ENCODE results near the gene RAB3B.

Gene RAB3B

DNA sequence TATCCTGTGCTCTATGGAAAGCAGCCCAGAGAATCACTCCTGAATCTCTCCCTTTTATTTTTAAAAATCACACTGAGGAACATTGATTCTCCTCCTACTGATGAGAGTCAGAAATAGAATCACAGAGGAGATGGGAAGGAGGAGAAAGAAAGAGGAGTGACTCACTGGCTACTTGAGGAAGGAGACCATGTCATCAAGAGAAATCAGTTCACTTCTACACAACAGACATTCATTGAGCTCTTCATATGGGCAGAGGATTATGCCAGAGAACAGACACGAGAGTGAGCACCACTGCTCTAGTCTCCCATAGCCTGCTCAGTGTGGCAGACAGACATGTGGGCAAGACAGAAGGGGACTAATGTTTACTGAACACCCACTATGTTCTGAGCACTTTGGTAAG, 44.2 kb downstream of the RAB3B start:
- DNase-seq (ENCODE audit: insufficient read length, low spot score) (no peak), FAIRE-seq (no peak)
- TF ChIP-seq, protein P1, sequence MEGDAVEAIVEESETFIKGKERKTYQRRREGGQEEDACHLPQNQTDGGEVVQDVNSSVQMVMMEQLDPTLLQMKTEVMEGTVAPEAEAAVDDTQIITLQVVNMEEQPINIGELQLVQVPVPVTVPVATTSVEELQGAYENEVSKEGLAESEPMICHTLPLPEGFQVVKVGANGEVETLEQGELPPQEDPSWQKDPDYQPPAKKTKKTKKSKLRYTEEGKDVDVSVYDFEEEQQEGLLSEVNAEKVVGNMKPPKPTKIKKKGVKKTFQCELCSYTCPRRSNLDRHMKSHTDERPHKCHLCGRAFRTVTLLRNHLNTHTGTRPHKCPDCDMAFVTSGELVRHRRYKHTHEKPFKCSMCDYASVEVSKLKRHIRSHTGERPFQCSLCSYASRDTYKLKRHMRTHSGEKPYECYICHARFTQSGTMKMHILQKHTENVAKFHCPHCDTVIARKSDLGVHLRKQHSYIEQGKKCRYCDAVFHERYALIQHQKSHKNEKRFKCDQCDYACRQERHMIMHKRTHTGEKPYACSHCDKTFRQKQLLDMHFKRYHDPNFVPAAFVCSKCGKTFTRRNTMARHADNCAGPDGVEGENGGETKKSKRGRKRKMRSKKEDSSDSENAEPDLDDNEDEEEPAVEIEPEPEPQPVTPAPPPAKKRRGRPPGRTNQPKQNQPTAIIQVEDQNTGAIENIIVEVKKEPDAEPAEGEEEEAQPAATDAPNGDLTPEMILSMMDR (IDR thresholded peaks at IDR 0.05; ENCODE audit: insufficient read depth, missing control alignments): no peak

DNA sequence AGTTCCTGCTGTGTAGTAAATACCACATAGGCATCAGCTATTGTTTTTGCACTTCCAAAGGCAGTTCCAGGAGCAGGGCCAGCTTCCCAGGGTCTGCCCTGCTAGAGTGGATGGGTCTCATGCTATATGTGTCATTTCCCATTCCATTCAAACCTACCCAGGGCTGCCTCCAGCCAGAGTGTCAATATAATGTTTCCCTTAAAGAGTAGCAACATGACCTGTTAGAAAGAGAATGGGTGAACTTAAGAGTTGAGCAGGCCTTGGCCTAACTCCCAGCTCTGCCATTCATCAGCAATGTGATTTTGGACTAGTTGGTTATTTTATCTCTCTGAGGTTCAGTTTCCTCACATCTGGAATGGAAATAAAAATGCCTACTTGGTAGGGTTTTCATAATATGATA, 44.9 kb downstream of the RAB3B start:
- DNase-seq (ENCODE audit: insufficient read length, low spot score): no peak
- no peak for FAIRE-seq
- TF ChIP-seq, protein P1 (IDR thresholded peaks at IDR 0.05; ENCODE audit: insufficient read depth, missing control alignments): no peak

DNA sequence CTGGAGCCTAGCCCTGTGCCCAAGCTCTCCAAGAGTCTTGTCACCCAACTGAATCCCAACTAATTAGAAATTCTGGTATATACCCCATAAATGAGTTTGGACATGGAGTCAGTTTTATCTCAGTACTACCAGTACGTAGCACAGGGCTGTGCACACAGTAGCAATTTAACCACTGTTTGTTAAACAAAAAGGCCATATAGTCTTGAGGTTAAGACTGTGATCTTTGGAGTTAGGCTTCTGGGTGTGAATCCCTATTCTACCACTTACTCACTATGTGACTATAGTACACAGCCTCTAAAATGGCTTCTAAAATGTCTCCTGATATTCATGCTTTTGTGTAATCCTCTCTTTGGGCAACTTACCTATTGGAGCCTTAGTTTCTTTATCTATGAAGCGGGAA, 48.2 kb downstream of the RAB3B start:
- DNase-seq (ENCODE audit: insufficient read length, low spot score): no peak
- TF ChIP-seq, protein P1 (IDR thresholded peaks at IDR 0.05; ENCODE audit: insufficient read depth, missing control alignments): no peak
- FAIRE-seq: no peak

DNA sequence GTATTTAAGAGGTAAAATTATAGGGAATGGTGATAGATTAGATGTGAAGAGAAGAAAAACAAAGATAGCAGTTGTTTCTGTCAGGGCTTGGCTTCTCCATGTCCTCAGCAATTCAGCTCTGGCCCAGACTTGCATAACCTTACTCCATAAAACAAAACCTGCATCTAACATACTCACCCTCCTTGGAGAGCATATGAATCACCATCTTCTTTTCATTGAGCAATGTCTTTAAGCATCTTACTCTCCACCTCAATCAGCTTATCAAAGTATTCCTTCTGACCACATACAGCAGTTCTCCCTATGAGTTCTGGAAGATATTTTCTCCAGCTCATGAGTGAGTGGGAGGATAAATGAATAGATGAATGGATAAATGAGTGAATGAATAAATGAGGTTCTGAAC, 49.0 kb downstream of the RAB3B start:
- DNase-seq (ENCODE audit: insufficient read length, low spot score) (no peak), FAIRE-seq (no peak)
- TF ChIP-seq, protein P1 (IDR thresholded peaks at IDR 0.05; ENCODE audit: insufficient read depth, missing control alignments): no peak

DNA sequence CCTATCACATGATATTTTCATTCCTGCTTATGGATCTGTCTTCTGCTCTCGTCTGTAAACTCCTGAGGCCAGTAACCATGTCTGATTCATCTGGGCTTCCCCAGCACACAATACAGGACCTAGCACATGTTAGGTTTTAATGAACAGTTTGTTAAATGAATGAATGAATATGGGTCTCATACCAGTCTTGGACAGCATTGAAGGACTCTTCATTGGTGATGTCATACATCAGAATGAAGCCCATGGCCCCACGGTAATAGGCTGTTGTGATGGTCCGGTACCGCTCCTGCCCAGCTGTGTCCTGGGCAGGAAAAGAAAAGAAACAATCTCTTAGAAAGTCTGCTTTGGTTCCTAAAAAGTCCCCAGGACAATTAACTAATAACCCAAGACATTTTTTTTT, 53.4 kb downstream of the RAB3B start:
- no peak for FAIRE-seq
- TF ChIP-seq, protein P1 (IDR thresholded peaks at IDR 0.05; ENCODE audit: insufficient read depth, missing control alignments): no peak
- DNase-seq (ENCODE audit: insufficient read length, low spot score): no peak

DNA sequence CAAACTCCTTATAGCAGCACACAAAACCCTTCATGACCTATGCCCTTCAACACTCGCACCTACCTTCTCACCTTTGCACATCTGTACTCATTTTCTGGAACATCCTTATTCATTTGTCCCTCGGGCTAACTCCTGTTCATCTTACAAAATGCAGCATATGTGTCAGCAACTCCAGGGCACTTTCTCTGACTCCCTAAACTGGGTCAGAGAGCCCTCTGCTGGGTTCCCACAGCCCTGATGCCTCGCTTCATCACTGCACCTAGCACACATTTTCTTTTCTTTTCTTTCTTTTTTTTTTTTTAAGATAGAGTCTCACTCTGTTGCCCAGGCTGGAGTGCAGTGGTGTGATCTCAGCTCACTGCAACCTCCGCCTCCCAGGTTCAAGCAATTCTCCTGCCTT, 54.0 kb downstream of the RAB3B start:
- DNase-seq (ENCODE audit: insufficient read length, low spot score): no peak
- TF ChIP-seq, protein P1 (IDR thresholded peaks at IDR 0.05; ENCODE audit: insufficient read depth, missing control alignments): no peak
- FAIRE-seq: no peak

DNA sequence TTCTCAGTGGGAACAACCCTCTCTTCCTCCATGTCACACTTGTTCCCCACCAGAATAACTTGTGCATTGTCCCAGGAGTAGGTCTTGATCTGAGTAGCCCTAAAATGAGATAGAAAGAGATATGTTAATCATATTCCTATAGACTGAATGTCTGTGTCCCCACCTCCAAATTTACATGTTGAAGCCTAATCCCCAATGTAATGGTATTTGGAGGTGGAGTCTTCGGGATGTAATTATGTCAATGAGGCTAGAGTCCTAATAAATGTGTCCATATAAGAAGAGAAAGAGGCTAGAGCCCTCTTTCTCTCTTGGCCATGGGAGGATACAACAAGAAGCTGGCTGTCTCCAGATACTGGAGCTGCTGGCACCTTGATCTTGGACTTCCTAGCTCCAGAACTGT, 57.2 kb downstream of the RAB3B start:
- no peak for FAIRE-seq
- TF ChIP-seq, protein P1 (IDR thresholded peaks at IDR 0.05; ENCODE audit: insufficient read depth, missing control alignments): no peak
- no peak for DNase-seq (ENCODE audit: insufficient read length, low spot score)
